WTC11 (cell line): ENCODE data around the gene SPNS1.

Experiments
- CTCF ChIP-seq: fragments of 200-600 bp; IDR thresholded peaks from 2 replicates; pipeline ENCODE4 v1.8.0; 2022; ENCODE audit warnings: antibody characterized with exemption
- NFE2L1 ChIP-seq: sonication (generic); formaldehyde crosslinking; IDR thresholded peaks from 2 replicates; pipeline ENCODE4 v1.8.1; 2023; ENCODE audit warnings: missing genetic modification reagents
- NFYB ChIP-seq: sonication (generic); formaldehyde crosslinking; conservative IDR thresholded peaks from 2 replicates; pipeline ENCODE4 v1.8.0; 2022; ENCODE audit warnings: low read depth, missing genetic modification reagents
- SP1 ChIP-seq: sonication (generic); formaldehyde crosslinking; conservative IDR thresholded peaks from 2 replicates; pipeline ENCODE4 v1.8.1; 2022; ENCODE audit warnings: missing genetic modification reagents
- USF1 ChIP-seq: sonication (generic); formaldehyde crosslinking; IDR thresholded peaks from 2 replicates; pipeline ENCODE4 v1.8.0; 2022; ENCODE audit warnings: mild to moderate bottlenecking, missing genetic modification reagents
- USF2 ChIP-seq: sonication (generic); formaldehyde crosslinking; IDR thresholded peaks from 2 replicates; pipeline ENCODE4 v1.8.1; 2023; ENCODE audit warnings: mild to moderate bottlenecking, missing genetic modification reagents, moderate library complexity

GRCh38 chr16:28958836-28959235, 15.7 kb upstream of the SPNS1 start:
- TF ChIP-seq NFYB (CRISPR knock-in tag): no peak
- TF ChIP-seq CTCF: no peak
- TF ChIP-seq USF2 (CRISPR knock-in tag): no peak
- TF ChIP-seq NFE2L1 (CRISPR knock-in tag): no peak
- no peak for TF ChIP-seq SP1 (CRISPR knock-in tag)
- no peak for TF ChIP-seq USF1 (CRISPR knock-in tag)
